H1 (cell line): ENCODE measurements around the gene FGF10. TPM values are rescaled to one million over a fixed set of nuclear protein-coding genes. Genes with fewer than 3 reads are reported as not detected.

ENCODE experiments used
- NANOG ChIP-seq: IDR thresholded peaks from 2 replicates; pipeline ENCODE4 v1.6.1; 2011; ENCODE audit warnings: low read length, low read depth, mild to moderate bottlenecking, inconsistent platforms; ENCODE audit not compliant: insufficient read depth, poor library complexity, severe bottlenecking
- TAF1 ChIP-seq: IDR thresholded peaks from 2 replicates; pipeline ENCODE4 v1.6.1; 2011; ENCODE audit warnings: mild to moderate bottlenecking, low read depth, low read length
- polyA plus RNA-seq, 7 experiments: library from polyadenylated mRNA; depleted of rRNA in 3 of 7; stranded (reverse) in 5 of 7; unstranded in 2 of 7; fragments of >200 nt in 5 of 7; fragments of 200-250 nt in 2 of 7; gene quantifications; 1 replicate in 5 of 7; 2 replicates in 1 of 7; 4 replicates in 1 of 7; pipeline versions ENCODE4 v1.2.1 to v1.2.3, GENCODE V29; 2011 to 2013; ENCODE audit warnings: missing spikeins in 2 of 7, mixed read lengths in 2 of 7
- total RNA-seq: library from RNA; stranded (reverse); fragmentation: NEBNext Ultra II Directional; extraction: Animal tissue kit (Norgen Biotek cat#: 25700); gene quantifications from 2 replicates; pipeline ENCODE4 v1.2.1, GENCODE V29; 2021

Gene FGF10
- total and polyA plus RNA-seq, 2 of the 8 experiments (the other 6 are each of a cell fraction or from before 2014, with no cell fraction given) = 0.06 to 0.54 TPM

DNA sequence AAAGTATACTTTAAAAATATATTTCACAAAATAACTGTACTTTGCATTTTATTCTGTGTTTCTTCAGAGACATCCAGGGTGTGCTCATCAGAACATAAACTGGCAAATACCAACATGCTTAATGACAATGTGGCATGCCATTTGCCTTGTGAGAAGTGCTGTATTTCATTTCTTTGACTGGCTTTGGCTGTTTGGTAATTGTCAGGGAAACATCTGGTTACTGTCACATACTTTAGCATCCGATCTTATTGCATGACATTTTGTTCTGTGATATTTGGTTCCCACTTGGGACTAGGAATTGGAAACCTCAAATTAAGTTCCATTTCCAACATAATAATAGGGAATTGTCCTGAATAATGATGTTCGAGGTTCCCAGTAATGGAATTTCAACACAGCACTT is 96.5 kb downstream of the FGF10 start (continued):
- TF ChIP-seq NANOG (no peak), TAF1 (no peak)
